ENCODE results near the gene PIK3C2G.
"Not testable (repeated sequence)": the region's sequence is repeated elsewhere in the genome, so short reads cannot be mapped to it uniquely, and the experiment has no call there.

Gene PIK3C2G

DNA sequence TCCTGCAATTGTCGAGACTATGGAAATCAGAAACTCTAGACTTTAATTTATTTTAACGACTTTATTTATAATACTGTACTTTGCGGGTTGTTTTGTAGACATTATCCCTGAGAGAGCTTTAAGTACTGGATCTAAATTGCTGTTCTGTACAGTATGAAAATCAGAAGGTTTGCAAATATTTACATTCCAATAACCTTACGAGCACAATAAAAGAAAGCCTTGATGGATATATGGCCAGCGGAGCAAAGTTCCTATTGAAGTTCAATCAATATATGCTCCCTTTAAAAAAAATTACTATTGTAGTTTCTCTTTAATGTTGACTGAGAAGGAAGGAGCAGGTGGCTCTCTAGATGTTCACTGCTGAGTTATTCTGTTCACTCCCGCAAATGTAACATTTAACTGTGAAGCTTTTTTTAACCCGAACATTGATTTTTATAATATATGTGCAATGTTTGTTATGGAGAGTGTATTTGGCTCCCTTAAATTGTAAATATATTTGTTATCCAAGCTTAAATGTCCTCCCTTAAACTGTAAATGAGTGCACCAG is 241.2 kb downstream of the PIK3C2G start:
- no peak overlapping the region for H3K4me3 ChIP-seq (ENCODE audit: low read depth, low read length)
- WGBS (ENCODE audit: extremely low coverage, insufficient coverage, insufficient read length): no CpG with 5 or more reads among the region's 7 CpGs
- no peaks in the 10 kb centered on the region for H3K27me3 ChIP-seq (ENCODE audit: insufficient read depth, low read length)
- no peak overlapping the region for H3K27ac ChIP-seq (ENCODE audit: low read depth, low read length)
- H4K8ac ChIP-seq (ENCODE audit: low read depth, low read length): no peak overlapping the region
- H2BK120ac ChIP-seq (ENCODE audit: insufficient read depth, low read length, poor library complexity): no peak overlapping the region
- no peak overlapping the region for H3K9ac ChIP-seq (ENCODE audit: low read length)
- H2AFZ ChIP-seq (ENCODE audit: insufficient read depth, low read length, poor library complexity): no peak overlapping the region
- no peak overlapping the region for H3K4me2 ChIP-seq (ENCODE audit: low read length)
- no peaks in the 10 kb centered on the region for H3K79me2 ChIP-seq (ENCODE audit: control insufficient read depth, insufficient read depth, low read length, poor library complexity)
- H3K4me1 ChIP-seq (ENCODE audit: control insufficient read depth in 1 of 2, insufficient read depth in 2 of 2, low read length in 2 of 2): no peaks in the 10 kb centered on the region
- H4K12ac ChIP-seq (ENCODE audit: low read depth, low read length): no peak overlapping the region
- H4K91ac ChIP-seq (ENCODE audit: low read depth, low read length): no peak overlapping the region
- H3K23ac ChIP-seq (ENCODE audit: low read length): no peak overlapping the region
- no peak overlapping the region for H2AK5ac ChIP-seq (ENCODE audit: low read length)
- DNase-seq: no peak
- no peaks in the 10 kb centered on the region for H3K79me1 ChIP-seq (ENCODE audit: low read length)
- H3K14ac ChIP-seq (ENCODE audit: low read length): no peak overlapping the region
- H3K18ac ChIP-seq (ENCODE audit: low read length): no peak overlapping the region
- H2BK12ac ChIP-seq (ENCODE audit: low read length): no peak overlapping the region
- H3K4ac ChIP-seq (ENCODE audit: low read depth, low read length): no peak overlapping the region
- peaks cover 2% of the 10 kb centered on the region for H3K9me3 ChIP-seq (ENCODE audit: insufficient read depth, low read depth, low read length)
- H3K36me3 ChIP-seq (ENCODE audit: control insufficient read depth in 1 of 2, insufficient read depth in 2 of 2, low read length in 2 of 2): no peaks in the 10 kb centered on the region
- no peak overlapping the region for H2BK5ac ChIP-seq (ENCODE audit: low read depth, low read length, poor library complexity)

DNA sequence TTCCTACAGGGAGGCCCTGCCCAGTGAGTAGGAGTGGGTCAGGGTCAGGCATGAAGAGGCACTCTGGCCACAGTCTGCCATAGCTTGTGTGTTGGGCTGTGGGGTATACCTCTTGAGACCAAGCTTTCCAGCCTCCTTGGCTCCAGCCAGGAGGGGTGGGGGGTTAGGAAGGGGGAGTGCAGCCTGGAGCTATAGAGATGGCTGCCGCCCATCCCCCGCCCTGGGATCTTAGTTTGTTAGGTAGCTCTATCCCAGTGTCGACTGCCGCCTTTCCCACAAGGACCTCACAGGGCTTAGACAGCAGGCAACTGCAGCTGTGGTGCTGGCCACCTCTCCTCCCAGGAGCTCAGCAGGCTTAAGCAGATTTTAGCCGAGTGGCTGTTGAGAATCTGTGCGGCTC is 260.1 kb downstream of the PIK3C2G start:
- no peak overlapping the region for H3K14ac ChIP-seq (ENCODE audit: low read length)
- no peak overlapping the region for H2BK120ac ChIP-seq (ENCODE audit: insufficient read depth, low read length, poor library complexity)
- H2AFZ ChIP-seq (ENCODE audit: insufficient read depth, low read length, poor library complexity): no peak overlapping the region
- no peaks in the 10 kb centered on the region for H3K36me3 ChIP-seq (ENCODE audit: control insufficient read depth in 1 of 2, insufficient read depth in 2 of 2, low read length in 2 of 2)
- H2BK12ac ChIP-seq (ENCODE audit: low read length): no peak overlapping the region
- WGBS (ENCODE audit: extremely low coverage, insufficient coverage, insufficient read length): no CpG with 5 or more reads among the region's 6 CpGs
- H3K79me1 ChIP-seq (ENCODE audit: low read length): no peaks in the 10 kb centered on the region
- H4K8ac ChIP-seq (ENCODE audit: low read depth, low read length): no peak overlapping the region
- H3K27me3 ChIP-seq (ENCODE audit: insufficient read depth, low read length): no peaks in the 10 kb centered on the region
- H3K18ac ChIP-seq (ENCODE audit: low read length): no peak overlapping the region
- H2BK5ac ChIP-seq (ENCODE audit: low read depth, low read length, poor library complexity): no peak overlapping the region
- no peak overlapping the region for H3K27ac ChIP-seq (ENCODE audit: low read depth, low read length)
- H3K4me3 ChIP-seq (ENCODE audit: low read depth, low read length): no peak overlapping the region
- no peak overlapping the region for H2AK5ac ChIP-seq (ENCODE audit: low read length)
- no peak overlapping the region for H3K4me2 ChIP-seq (ENCODE audit: low read length)
- H3K23ac ChIP-seq (ENCODE audit: low read length): no peak overlapping the region
- no peaks in the 10 kb centered on the region for H3K4me1 ChIP-seq (ENCODE audit: control insufficient read depth in 1 of 2, insufficient read depth in 2 of 2, low read length in 2 of 2)
- H3K4ac ChIP-seq (ENCODE audit: low read depth, low read length): no peak overlapping the region
- DNase-seq: no peak
- H3K9ac ChIP-seq (ENCODE audit: low read length): no peak overlapping the region
- no peak overlapping the region for H4K91ac ChIP-seq (ENCODE audit: low read depth, low read length)
- H3K79me2 ChIP-seq (ENCODE audit: control insufficient read depth, insufficient read depth, low read length, poor library complexity): no peaks in the 10 kb centered on the region
- H3K9me3 ChIP-seq (ENCODE audit: insufficient read depth, low read depth, low read length): peaks cover 5% of the 10 kb centered on the region
- H4K12ac ChIP-seq (ENCODE audit: low read depth, low read length): no peak overlapping the region

- H3K36me3 ChIP-seq (ENCODE audit: control insufficient read depth in 1 of 2, insufficient read depth in 2 of 2, low read length in 2 of 2): no peaks in the 10 kb centered on the region
- H4K12ac ChIP-seq (ENCODE audit: low read depth, low read length): no peak overlapping the region
- no peak overlapping the region for H3K23ac ChIP-seq (ENCODE audit: low read length)
- no peak overlapping the region for H3K4me2 ChIP-seq (ENCODE audit: low read length)
- WGBS (ENCODE audit: extremely low coverage, insufficient coverage, insufficient read length): no CpG with 5 or more reads among the region's 1 CpG
- no peak overlapping the region for H3K18ac ChIP-seq (ENCODE audit: low read length)
- no peaks in the 10 kb centered on the region for H3K4me1 ChIP-seq (ENCODE audit: control insufficient read depth in 1 of 2, insufficient read depth in 2 of 2, low read length in 2 of 2)
- no peaks in the 10 kb centered on the region for H3K79me2 ChIP-seq (ENCODE audit: control insufficient read depth, insufficient read depth, low read length, poor library complexity)
- H3K27me3 ChIP-seq (ENCODE audit: insufficient read depth, low read length): no peaks in the 10 kb centered on the region
- no peak for DNase-seq
- no peak overlapping the region for H2AK5ac ChIP-seq (ENCODE audit: low read length)
- H3K27ac ChIP-seq (ENCODE audit: low read depth, low read length): no peak overlapping the region
- H4K8ac ChIP-seq (ENCODE audit: low read depth, low read length): no peak overlapping the region
- H3K9me3 ChIP-seq (ENCODE audit: insufficient read depth, low read depth, low read length): peaks cover 5% of the 10 kb centered on the region
- H3K4me3 ChIP-seq (ENCODE audit: low read depth, low read length): no peak overlapping the region
- H2BK12ac ChIP-seq (ENCODE audit: low read length): no peak overlapping the region
- H2AFZ ChIP-seq (ENCODE audit: insufficient read depth, low read length, poor library complexity): no peak overlapping the region
- no peak overlapping the region for H2BK120ac ChIP-seq (ENCODE audit: insufficient read depth, low read length, poor library complexity)
- no peak overlapping the region for H3K4ac ChIP-seq (ENCODE audit: low read depth, low read length)
- H2BK5ac ChIP-seq (ENCODE audit: low read depth, low read length, poor library complexity): no peak overlapping the region
- H3K14ac ChIP-seq (ENCODE audit: low read length): no peak overlapping the region
- H3K9ac ChIP-seq (ENCODE audit: low read length): no peak overlapping the region
- no peak overlapping the region for H4K91ac ChIP-seq (ENCODE audit: low read depth, low read length)
- H3K79me1 ChIP-seq (ENCODE audit: low read length): no peaks in the 10 kb centered on the region
Measured at GRCh38 chr12:18522806-18523205, 261.5 kb downstream of the PIK3C2G start.

DNA sequence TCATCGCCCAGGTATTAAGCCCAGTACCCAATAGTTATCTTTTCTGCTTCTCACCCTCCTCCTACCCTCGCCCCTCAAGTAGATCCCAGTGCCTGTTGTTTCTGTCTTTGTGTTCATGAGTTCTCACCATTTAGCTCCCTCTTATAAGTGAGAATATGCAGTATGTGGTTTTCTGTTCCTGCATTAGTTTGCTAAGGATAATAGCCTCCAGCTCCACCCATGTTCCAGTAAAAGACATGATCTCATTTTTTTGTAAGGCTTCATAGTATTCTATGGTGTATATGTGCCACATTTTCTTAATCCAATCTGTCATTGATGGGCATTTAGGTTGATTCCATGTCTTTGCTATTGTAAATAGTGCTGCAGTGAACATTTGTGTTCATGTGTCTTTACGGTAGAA is 281.2 kb downstream of the PIK3C2G start:
- H3K4me2 ChIP-seq (ENCODE audit: low read length); H2AFZ ChIP-seq (ENCODE audit: insufficient read depth, low read length, poor library complexity); H2BK12ac ChIP-seq (ENCODE audit: low read length); DNase-seq; H2BK120ac ChIP-seq (ENCODE audit: insufficient read depth, low read length, poor library complexity); H2BK5ac ChIP-seq (ENCODE audit: low read depth, low read length, poor library complexity); H3K27ac ChIP-seq (ENCODE audit: low read depth, low read length); H3K36me3 ChIP-seq (ENCODE audit: control insufficient read depth in 1 of 2, insufficient read depth in 2 of 2, low read length in 2 of 2); H4K12ac ChIP-seq (ENCODE audit: low read depth, low read length); H3K18ac ChIP-seq (ENCODE audit: low read length); H3K4ac ChIP-seq (ENCODE audit: low read depth, low read length); H2AK5ac ChIP-seq (ENCODE audit: low read length); H3K4me1 ChIP-seq (ENCODE audit: control insufficient read depth in 1 of 2, insufficient read depth in 2 of 2, low read length in 2 of 2); H3K9me3 ChIP-seq (ENCODE audit: insufficient read depth, low read depth, low read length); H3K23ac ChIP-seq (ENCODE audit: low read length); H3K79me1 ChIP-seq (ENCODE audit: low read length); H3K14ac ChIP-seq (ENCODE audit: low read length); H4K91ac ChIP-seq (ENCODE audit: low read depth, low read length); H4K8ac ChIP-seq (ENCODE audit: low read depth, low read length); H3K79me2 ChIP-seq (ENCODE audit: control insufficient read depth, insufficient read depth, low read length, poor library complexity); H3K9ac ChIP-seq (ENCODE audit: low read length); H3K4me3 ChIP-seq (ENCODE audit: low read depth, low read length); H3K27me3 ChIP-seq (ENCODE audit: insufficient read depth, low read length): not testable (repeated sequence)
- no CpG with 5 or more reads among the region's 3 CpGs for WGBS (ENCODE audit: extremely low coverage, insufficient coverage, insufficient read length)
